G401 (cell line): ENCODE results near the gene EZR. TPM values are rescaled to one million over a fixed set of nuclear protein-coding genes. Genes with fewer than 3 reads are reported as not detected.

Experiments used
- DNase-seq: peaks from one replicate; pipeline ENCODE4 v3.0.0-alpha.2; 2015; ENCODE audit warnings: low spot score
- in situ Hi-C: cut with HindIII; loops from 2 replicates; pipeline ENCODE4 v1.10.0; 2016; ENCODE audit warnings: low sequenced_read_pairs, mixed read lengths
- total RNA-seq: library from RNA; depleted of rRNA; stranded (reverse); fragments of >200 nt; shearing (Covaris generic); gene quantifications from 2 replicates; pipeline ENCODE4 v1.2.3, GENCODE V29; 2014

EZR gene
- total RNA-seq, 1 experiment from 2014 or later, result 261 TPM

DNA sequence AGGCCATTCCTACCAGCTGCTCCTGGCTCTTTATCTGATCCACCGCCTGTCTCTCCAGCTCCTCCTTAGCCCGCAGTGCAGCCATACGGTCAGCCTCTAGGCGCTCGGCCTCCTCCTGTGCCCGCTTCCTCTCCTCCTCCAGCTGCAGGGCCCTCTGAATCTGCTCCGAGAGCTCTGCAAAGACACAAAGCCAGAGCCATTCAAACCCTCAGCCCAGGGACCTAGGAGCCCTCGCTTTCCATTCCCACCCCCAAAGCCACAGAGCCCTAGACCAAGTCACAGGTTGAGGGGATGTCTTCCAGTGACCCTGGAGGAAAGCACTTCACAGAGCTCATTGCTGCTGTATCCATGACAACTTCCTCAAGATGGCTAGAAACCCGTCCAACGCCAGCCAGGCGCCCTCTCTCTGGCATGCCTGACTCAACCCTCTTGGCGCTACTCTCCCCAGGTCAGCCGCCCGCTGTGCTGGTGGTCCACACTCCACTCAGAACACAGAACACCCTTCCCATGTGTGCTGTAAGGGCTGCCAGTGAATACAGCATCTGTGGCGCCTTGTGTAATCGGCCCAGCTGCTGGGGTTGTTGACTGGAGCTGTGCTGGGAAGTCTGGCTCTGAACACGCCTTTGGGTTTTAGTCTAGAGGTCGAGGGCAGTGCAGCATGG lies 49.3 kb downstream of the EZR start:
- DNase-seq, result peak; percentile 51
- in situ Hi-C loops, result loop anchor here (25.0 kb wide), 1 partner anchor 192 kb away; no protein-coding TSS in a partner anchor

DNA sequence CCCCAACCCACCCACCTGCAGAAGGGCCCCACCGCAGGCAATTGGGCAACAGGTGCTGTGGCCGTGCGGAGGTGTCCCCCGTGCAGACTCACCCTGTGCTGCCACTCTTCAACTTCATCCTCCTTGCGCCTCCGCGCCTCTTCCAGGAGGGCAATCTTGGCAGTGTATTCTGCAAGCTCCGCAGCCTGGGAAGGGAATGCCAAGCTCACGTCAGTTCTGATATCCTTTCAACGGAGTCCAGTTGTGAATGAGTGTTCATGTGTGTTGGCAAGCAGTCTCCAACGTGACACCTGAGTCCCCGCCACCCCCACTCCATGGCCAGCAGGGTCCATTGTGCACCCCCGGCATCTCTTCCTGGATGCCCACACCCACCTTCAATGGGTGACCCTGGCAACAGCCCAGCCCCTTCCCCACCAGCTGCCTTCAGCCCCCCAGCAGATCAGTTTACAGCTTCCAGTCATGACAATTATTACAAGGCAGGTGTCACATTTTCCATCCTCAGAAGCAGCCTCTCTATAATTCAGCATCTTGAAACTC lies 49.9 kb downstream of the EZR start:
- in situ Hi-C loops, result loop anchor here (25.0 kb wide), 1 partner anchor 193 kb away; no protein-coding TSS in a partner anchor
- peak; percentile 23 for DNase-seq

DNA sequence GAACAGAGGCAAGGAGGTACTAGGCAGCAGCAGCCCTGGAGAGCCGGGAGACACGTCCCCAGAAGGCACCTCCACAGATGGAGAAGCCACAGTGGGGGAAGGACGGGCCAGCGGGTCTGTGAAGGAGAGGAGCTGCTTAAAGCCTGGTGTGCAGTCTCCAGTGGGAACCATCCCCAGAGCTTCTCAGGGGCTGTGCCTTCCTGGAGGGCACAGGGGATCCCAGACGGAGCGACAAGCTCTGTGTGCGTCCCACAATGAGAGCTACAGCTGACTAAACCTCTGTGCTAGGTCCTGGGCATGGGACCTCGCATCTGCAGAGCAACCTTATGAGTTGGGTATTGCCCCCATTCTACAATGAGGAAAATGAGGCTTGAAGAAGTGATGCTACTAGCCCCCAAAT lies 50.7 kb downstream of the EZR start:
- in situ Hi-C loops, result loop anchor here (25.0 kb wide), 1 partner anchor 194 kb away; no protein-coding TSS in a partner anchor
- no peak for DNase-seq

DNA sequence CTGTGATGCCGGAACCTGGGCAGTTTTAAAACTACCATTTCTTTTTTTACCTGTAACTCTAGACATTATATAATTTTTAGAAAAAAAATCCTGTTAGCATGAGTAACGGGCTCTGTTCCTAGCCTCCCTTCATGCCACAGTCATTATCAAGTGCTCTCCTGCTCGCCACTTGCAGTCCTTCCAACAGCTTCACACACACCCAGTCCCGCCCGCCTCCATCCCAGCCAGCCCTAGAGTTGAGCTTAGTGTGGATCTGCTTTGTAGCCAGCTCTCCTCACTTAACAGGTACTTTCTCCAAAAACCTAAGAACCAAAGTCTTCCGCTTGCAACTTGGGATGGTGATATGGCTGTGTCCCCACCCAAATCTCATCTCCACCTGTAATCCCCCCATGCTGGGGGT lies 51.5 kb downstream of the EZR start:
- in situ Hi-C loops, result loop anchor here (25.0 kb wide), 1 partner anchor 195 kb away; no protein-coding TSS in a partner anchor
- DNase-seq, result no peak

DNA sequence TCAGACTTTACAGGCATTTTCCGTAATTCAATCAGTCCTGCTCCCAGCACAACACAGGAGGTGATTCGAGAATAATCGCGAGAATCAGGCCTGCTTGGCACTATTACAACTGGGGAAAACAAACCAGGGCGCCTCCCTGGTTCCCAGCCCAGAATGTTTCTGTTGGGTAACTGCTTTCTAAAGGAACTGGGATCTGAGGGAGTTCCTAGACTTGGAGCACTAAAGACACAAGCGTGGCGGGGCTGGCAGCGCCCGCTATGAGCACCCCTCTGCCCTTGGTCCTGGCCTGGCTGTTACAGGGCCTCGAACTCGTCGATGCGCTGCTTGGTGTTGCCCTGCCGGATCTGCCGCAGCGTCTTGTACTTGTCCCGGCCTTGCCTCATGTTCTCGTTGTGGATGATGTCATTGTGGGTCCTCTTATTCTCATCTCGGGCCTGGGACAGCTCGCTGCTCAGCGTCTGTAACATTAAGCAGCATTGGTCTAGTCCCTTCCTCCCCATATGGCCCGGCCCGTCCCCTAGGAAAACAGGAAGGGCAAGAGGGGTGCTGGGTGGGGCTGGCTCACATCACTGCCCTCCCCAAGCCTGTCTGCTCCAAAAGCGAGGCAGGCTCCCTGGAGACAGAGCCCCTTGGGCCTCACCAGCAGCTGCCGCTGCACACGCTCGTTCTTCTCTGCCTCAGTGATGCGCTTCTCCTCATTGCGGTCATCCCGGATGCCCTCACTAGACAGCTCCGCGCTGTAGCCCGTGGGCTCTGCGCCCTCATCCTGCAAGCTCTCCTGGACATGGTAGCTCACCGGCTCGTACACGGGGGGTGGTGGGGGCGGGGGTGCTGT lies 52.3 kb downstream of the EZR start:
- no peak for DNase-seq
- in situ Hi-C loops, result loop anchor here (25.0 kb wide), 1 partner anchor 195 kb away; no protein-coding TSS in a partner anchor

DNA sequence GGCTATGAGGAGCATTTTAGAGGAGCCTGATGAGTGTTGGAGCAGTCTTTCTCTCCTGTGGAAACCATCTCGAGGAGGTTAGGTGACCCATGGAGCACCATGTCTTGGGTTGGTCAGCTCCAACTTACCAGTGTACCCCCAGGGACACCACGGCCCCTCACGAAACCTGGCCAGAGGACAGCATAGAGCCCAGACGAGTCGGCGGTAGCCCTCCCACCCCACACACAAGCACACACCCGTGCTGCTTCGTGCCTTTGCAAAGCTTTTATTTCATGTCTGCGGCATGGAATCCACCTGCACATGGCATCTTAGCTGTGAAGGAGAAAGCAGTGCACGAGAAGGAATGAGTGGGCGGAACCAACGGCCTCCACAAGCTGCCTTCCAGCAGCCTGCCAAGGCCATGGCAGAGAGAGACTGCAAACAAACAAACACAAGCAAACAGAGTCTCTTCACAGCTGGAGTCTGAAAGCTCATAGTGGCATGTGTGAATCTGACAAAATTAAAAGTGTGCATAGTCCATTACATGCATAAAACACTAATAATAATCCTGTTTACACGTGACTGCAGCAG lies 53.6 kb downstream of the EZR start:
- in situ Hi-C loops, result loop anchor here (25.0 kb wide), 1 partner anchor 197 kb away; no protein-coding TSS in a partner anchor
- DNase-seq, result no peak

DNA sequence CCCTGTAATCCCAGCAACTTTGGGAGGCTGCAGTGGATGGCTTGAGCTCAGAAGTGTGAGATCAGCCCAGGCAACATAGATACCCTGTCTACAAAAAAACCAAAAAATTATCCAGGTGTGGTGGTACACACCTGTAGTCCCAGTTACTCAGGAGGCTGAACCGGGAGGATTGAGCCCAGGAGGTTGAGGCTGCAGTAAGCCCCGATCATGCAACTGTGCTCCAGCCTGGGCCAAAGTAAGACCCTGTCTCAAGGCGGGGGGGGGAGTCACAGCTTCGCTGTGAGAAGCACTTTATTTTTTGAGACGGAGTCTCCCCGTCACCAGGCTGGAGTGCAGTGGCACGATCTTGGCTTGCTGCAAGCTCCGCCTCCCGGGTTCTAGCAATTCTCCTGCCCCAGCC lies 54.2 kb downstream of the EZR start:
- in situ Hi-C loops, result loop anchor here (25.0 kb wide), 1 partner anchor 197 kb away; no protein-coding TSS in a partner anchor
- no peak for DNase-seq

DNA sequence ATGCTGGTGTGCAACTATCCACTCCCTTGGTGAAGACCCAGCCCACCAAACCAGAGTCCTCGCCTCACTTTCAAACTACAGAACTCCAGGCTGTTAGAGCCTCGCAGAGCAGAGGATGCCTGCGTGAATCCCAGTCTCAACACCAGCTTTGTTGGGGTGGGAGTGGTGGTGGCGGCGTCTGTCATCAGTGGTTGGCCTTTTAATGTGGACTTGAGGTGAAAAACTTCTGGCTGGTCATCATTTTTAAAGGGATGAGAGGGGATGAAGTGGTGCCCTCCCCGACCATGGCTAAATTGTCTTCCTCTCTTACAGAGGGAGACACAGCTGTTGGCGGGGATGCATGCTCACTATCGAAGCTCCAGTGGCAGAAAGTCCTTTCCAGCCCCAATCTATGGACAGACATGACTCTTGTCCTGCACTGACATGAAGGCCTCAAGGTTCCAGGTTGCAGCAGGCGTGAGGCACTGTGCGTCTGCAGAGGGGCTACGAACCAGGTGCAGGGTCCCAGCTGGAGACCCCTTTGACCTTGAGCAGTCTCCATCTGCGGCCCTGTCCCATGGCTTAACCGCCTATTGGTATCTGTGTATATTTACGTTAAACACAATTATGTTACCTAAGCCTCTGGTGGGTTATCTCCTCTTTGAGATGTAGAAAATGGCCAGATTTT lies 54.9 kb downstream of the EZR start:
- in situ Hi-C loops, result loop anchor here (25.0 kb wide), 1 partner anchor 198 kb away; no protein-coding TSS in a partner anchor
- DNase-seq, result no peak

DNA sequence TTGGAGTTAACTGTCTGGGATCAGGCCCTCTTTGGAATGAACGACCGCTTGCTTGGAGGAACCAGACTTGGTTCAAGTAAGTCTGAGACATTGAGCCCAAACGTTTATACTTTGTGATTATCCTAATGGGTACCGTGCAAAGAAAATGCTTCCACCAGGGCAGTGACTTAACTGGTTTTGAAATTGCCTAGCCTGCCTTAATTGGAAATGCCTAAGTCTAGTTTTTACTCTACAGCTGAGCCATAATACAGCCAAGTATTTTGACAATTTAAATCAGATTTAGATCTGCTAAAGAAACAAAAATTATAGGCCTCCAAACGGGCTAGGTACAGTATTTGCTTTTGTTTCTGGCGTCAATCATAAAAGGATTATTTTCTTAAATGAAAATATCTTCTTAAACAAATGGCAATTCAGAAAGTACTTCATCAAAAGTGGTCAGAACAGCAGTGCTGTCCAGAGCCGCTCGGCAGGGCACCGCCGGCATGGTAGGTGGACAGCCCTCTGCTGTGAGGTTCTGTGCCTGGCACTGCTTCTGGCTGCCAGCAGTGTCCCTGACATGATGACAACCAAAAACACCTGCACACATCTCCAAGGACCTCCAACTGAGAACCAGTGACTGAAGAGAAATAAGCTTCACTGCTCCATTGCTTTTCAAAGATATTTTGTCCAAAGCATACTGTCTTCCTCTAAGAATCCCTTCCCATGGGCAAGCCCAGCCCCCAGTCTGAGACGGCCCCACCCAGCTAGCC lies 55.6 kb downstream of the EZR start:
- in situ Hi-C loops, result loop anchor here (25.0 kb wide), 1 partner anchor 199 kb away; no protein-coding TSS in a partner anchor
- no peak for DNase-seq

DNA sequence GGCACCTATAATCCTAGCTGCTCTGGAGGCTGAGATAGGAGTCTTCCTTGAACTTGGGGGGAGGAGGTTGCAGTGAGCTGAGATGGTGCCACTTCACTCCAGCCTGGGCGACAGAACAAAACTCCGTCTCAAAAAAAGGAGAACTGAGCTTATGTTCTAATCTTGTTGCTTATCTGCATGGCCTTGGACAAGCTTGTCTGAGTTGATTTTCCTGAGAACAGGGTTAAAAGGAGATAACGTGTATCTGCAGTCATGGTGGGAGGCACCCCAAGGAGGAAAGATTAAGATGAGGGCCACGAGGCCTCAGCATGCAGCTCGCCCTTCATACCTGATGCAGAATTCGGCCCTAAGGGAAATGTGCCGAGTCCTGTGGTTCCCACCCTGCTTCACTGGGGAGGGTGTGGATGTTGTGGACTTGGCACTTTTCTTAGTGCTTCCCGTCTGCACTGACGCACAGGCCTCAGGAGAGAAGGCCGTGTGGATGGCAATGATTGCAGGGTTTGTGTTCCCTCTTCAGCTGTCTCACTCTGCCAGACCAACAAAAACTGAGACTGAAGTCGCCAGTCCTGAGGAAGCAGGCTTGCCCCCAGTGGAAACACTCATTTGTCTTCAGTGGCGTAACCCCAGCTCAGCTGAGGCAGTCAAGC lies 56.3 kb downstream of the EZR start:
- no peak for DNase-seq
- in situ Hi-C loops, result loop anchor here (25.0 kb wide), 1 partner anchor 199 kb away; no protein-coding TSS in a partner anchor

DNA sequence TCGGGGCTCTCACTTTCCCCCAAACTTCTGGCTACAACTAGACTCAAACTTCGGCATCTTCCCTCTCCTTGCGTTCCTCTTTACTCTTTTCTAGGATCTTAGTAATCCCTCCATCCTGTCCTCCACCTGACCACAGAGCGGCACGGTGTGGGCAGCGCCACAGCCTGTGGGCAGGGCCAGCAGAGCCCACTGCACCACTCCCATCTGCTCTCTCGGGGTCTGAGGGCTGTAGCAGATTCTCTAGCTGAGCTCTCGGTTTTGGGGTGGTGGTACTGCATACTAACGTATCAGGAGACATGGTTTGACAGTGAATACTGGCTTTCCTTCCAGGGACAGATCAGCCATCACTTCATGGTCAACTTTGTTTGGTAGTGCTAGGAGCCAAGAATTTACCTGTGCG lies 57.4 kb downstream of the EZR start:
- no peak for DNase-seq
- in situ Hi-C loops, result loop anchor here (25.0 kb wide), 1 partner anchor 201 kb away; no protein-coding TSS in a partner anchor

DNA sequence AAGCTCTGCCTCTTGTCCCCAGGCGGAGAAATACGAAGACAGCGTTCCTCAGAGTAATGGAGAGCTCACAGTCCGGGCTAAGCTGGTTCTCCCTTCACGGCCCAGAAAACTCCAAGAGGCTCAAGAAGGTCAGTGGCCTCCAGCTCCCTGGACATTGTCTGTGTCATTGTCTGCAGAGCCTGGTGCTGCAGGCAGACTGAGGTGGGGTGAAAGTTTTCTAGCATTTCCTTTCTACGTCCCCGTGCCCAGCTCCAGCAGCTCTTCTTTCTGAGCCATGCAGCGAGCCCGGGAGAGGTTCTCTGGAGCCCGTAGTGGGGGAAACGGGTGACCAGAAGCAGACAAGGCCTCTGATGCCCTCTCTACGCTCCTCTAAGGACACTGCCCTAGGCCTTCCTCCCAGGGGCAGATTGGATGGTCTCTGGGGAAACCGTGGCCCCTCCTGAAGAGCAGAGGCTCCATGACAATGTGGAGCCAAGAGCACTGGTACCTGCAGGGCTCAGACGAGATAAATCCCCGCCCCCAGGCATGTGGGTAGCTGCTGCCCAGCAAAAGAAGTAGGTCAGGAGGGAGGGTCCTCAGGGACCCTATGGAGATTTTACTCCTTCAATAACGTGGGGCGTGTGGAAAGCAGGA lies 58.4 kb downstream of the EZR start:
- in situ Hi-C loops, result loop anchor here (25.0 kb wide), 1 partner anchor 202 kb away; no protein-coding TSS in a partner anchor
- DNase-seq, result no peak

DNA sequence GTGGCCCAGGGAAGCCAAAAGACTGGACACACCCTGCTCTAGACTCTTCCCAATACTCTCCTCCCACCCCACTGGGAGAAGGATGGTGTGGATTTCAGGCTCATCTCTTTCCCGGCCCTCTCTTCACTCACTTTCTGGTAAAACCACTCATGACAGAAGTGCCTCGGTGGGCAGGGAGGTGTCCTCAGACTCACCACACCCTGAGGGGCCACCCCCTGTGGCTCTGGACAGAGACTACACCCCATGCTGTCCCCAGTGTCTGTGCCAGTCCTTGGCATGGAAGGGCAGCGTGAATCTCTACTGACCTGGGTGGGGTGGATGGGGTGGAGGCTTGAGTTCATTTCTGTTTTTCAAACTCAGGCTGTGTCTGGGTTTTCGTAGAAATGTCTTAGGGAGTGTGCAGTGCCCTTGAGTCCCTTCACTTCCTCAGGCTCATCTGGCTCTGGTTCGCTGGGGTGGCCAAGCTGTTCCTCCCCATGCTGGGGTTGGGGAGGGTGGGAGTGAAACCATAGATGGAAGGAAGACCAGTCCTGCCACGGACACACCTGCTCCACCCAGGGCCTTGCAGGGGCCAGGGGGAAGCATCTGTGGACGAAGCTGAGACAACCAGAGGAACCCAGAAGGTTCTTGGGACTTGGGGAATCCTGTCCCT lies 59.1 kb downstream of the EZR start:
- in situ Hi-C loops, result loop anchor here (10.0 to 25.0 kb wide), 2 partner anchors 55 to 202 kb away; no protein-coding TSS in a partner anchor
- DNase-seq, result no peak

DNA sequence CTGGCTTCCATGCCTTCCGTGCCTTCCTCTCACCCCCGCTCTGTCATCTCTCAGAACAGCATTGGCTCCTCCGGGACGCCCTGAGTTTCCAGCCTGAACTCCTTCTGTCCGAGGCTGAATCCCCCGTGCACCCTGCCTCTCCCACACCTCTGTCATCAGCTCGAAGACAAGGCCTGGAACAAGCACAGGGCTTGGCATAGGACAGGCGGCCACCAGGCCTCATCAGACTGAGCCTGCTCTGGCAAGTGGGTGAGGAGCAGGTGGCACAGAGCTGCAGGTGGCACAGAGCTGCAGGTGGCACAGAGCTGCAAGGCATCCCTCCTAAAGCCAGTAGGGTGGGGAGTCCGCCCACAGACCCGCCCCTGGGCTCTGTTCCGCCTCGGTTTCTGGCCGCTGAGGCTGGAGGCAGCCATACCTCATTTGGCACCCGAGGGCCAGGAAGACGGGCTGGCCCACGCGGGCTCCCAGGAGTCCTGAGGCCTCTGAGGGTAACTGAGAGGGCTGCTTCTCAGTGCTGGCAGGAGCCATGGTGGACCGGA lies 60.2 kb downstream of the EZR start:
- peak; percentile 90 for DNase-seq
- in situ Hi-C loops, result loop anchor here (10.0 to 25.0 kb wide), 2 partner anchors 54 to 203 kb away; no protein-coding TSS in a partner anchor

DNA sequence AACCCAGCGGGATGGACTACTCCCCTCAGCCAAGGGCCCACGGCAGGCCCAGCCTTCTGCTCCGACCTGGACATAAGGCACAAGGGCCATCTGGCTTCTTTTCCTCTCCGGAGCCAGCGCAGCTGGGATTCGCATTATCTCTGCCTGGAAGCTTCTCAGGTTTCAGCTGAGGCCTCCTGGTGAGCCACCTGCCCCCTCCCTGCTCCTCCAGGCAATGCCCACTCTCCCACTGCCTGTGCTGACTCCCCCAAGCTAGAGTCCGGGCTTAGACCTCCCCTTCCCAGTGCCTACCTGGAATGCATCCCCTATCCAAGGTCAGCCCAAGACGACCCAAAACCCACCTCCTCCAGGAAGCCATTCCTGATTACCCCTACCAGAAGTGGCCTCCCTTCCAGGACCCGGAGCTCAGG lies 60.7 kb downstream of the EZR start:
- in situ Hi-C loops, result loop anchor here (10.0 to 25.0 kb wide), 2 partner anchors 54 to 204 kb away; no protein-coding TSS in a partner anchor
- peak; percentile 88 for DNase-seq

DNA sequence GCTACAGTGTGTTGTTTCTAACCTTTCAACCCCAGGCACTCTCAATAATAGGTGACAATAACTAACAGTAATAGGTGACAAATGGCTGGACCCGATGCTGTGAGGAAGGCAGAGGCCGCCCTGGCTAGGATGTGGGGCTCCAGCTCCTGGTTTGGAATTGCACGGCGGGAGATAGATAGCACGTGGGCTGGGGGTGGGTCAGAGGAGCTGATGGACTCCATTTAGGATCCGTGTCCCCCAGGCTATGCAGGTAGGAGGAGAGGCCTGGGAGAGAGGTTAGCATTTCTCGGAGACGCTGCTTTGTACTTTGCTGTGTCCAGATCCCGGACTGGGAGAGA lies 61.4 kb downstream of the EZR start:
- DNase-seq, result peak; percentile 30
- in situ Hi-C loops, result loop anchor here (10.0 to 25.0 kb wide), 2 partner anchors 53 to 205 kb away; no protein-coding TSS in a partner anchor
